Osteocyte (in vitro differentiated cells): ENCODE measurements around the gene ADAMTS6. TPM values are rescaled to one million over a fixed set of nuclear protein-coding genes. Genes with fewer than 3 reads are reported as not detected.
A peak's percentile ranks its signal among the peaks of the same experiment; 100 is the strongest.

Source experiments
- DNase-seq: peaks from one replicate; pipeline ENCODE4 v3.0.0; 2021; ENCODE audit warnings: mixed read lengths; ENCODE audit not compliant: unreplicated experiment; ENCODE audit errors: extremely low spot score
- H3K27ac Mint-ChIP-seq: one replicate; pipeline ENCODE4 v1.8.0; 2021; ENCODE audit warnings: mild to moderate bottlenecking, mixed read lengths; ENCODE audit not compliant: unreplicated experiment
- H3K27me3 Mint-ChIP-seq: one replicate; pipeline ENCODE4 v1.8.0; 2021; ENCODE audit warnings: mixed read lengths; ENCODE audit not compliant: unreplicated experiment
- H3K36me3 Mint-ChIP-seq: one replicate; pipeline ENCODE4 v1.8.0; 2021; ENCODE audit warnings: mixed read lengths; ENCODE audit not compliant: unreplicated experiment
- H3K4me1 Mint-ChIP-seq: one replicate; pipeline ENCODE4 v1.8.0; 2021; ENCODE audit warnings: mixed read lengths; ENCODE audit not compliant: unreplicated experiment
- H3K4me3 Mint-ChIP-seq: one replicate; pipeline ENCODE4 v1.8.0; 2021; ENCODE audit warnings: mild to moderate bottlenecking, moderate library complexity, mixed read lengths; ENCODE audit not compliant: unreplicated experiment
- H3K9me3 Mint-ChIP-seq: one replicate; pipeline ENCODE4 v1.8.0; 2021; ENCODE audit warnings: mixed read lengths; ENCODE audit not compliant: unreplicated experiment
- total RNA-seq: library from RNA; stranded (reverse); gene quantifications from 2 replicates; pipeline ENCODE4 v1.2.1, GENCODE V29; 2021
- TF ChIP-seq, protein P1 (sequence below): fragments of 200-600 bp; sonication (generic); IDR thresholded peaks from 2 replicates; pipeline ENCODE4 v1.5.0; 2021; ENCODE audit warnings: antibody characterized with exemption, mild to moderate bottlenecking, moderate library complexity

The ADAMTS6 gene
- total RNA-seq, 1 donor from 2014 or later, result 4.7 TPM

DNA sequence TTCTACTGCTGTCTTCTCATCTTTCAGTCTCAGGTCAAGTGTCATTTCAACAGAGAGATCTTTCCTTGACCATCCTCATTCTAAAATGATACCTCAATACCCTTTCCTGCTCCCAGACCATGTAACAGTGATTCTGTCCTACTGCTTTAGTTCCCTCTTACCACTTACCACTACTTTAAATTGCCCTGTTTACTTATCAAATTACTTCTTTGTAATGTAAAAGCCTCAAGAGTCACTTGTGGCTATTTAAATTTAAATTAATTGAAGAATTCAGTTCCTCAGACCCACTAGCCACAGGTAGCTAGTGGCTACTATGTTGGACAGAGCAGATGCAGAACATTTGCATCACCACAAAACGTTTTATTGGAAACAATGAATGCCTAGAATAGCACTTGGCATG, 217.3 kb downstream of the ADAMTS6 start:
- Mint-ChIP-seq H3K4me1 (peaks cover 15% of the 10 kb centered on the region), H3K27ac (no peak overlapping the region), H3K36me3 (peaks cover 2% of the 10 kb centered on the region), H3K9me3 (peaks cover 2% of the 10 kb centered on the region), H3K27me3 (no peaks in the 10 kb centered on the region), H3K4me3 (no peak overlapping the region)
- no peak for DNase-seq
- TF ChIP-seq, protein P1, sequence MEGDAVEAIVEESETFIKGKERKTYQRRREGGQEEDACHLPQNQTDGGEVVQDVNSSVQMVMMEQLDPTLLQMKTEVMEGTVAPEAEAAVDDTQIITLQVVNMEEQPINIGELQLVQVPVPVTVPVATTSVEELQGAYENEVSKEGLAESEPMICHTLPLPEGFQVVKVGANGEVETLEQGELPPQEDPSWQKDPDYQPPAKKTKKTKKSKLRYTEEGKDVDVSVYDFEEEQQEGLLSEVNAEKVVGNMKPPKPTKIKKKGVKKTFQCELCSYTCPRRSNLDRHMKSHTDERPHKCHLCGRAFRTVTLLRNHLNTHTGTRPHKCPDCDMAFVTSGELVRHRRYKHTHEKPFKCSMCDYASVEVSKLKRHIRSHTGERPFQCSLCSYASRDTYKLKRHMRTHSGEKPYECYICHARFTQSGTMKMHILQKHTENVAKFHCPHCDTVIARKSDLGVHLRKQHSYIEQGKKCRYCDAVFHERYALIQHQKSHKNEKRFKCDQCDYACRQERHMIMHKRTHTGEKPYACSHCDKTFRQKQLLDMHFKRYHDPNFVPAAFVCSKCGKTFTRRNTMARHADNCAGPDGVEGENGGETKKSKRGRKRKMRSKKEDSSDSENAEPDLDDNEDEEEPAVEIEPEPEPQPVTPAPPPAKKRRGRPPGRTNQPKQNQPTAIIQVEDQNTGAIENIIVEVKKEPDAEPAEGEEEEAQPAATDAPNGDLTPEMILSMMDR, result no peak

DNA sequence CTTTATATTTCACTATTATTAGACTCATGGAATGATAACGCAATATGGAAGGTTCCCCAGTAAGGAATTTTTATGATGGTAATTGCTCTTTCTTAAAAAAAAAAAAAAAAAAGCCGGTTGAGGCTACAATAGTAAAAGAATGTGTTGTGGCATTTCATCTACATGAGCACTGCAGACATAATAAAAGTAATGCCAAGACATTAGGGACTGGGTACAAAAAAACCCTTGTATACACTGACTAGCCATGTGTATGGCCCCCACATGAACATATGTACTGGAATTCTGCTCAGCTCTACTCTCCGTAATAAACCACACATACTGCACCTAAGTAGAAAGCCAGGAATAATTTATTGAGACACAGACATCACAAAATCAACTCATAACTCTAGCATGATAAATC, 218.4 kb downstream of the ADAMTS6 start:
- Mint-ChIP-seq H3K27ac (no peak overlapping the region), H3K4me1 (peaks cover 15% of the 10 kb centered on the region), H3K27me3 (no peaks in the 10 kb centered on the region), H3K4me3 (no peak overlapping the region), H3K9me3 (peaks cover 9% of the 10 kb centered on the region), H3K36me3 (peaks cover 6% of the 10 kb centered on the region)
- DNase-seq, result no peak
- TF ChIP-seq, protein P1, result no peak

DNA sequence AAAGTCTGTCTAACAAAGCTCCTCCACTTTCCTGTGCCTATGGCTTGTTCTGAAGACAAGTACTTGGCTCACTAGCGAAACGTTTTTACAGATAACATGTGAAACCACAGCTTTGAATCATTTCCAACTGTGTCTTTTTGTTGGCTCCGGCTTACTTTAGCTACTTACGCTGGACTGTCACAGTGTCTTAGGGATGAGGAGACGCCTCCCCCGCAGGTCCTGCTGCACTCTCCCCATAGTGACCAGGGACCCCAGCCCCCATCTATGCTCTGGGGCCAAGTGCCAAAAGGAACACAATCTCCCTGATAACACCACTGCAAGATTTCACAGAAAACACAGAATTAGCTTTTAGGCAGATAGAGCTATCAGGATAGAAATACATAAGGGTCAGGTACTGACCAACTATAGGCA, 219.1 kb downstream of the ADAMTS6 start:
- Mint-ChIP-seq H3K9me3 (peaks cover 12% of the 10 kb centered on the region), H3K4me3 (no peak overlapping the region), H3K27me3 (no peaks in the 10 kb centered on the region), H3K36me3 (peaks cover 10% of the 10 kb centered on the region), H3K4me1 (peaks cover 15% of the 10 kb centered on the region), H3K27ac (peak overlapping the region; percentile 68)
- no peak for DNase-seq
- TF ChIP-seq, protein P1, result no peak

DNA sequence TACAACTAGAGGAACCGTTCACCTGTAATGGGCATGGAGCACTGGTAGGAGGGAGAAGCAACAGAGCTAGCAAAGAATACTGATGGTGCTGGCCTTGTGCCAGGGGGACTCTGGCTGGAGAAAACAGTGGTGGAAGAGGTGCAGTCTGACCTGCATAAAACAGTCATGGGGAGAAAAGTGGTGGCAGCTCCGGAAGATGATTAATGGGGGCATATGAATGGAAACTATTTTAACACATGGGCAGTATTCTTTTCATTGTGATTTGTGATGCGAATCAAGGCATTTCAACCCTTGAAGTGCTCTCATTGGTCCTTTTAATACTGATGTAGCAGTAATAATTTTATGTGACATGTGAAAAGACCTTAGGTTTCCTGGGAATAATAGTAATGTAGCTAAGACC, 219.6 kb downstream of the ADAMTS6 start:
- H3K36me3 Mint-ChIP-seq, result peaks cover 10% of the 10 kb centered on the region
- TF ChIP-seq, protein P1, result no peak
- peaks cover 12% of the 10 kb centered on the region for H3K9me3 Mint-ChIP-seq
- H3K4me1 Mint-ChIP-seq, result peaks cover 15% of the 10 kb centered on the region
- no peak for DNase-seq
- H3K4me3 Mint-ChIP-seq, result no peak overlapping the region
- no peak overlapping the region for H3K27ac Mint-ChIP-seq
- no peaks in the 10 kb centered on the region for H3K27me3 Mint-ChIP-seq

DNA sequence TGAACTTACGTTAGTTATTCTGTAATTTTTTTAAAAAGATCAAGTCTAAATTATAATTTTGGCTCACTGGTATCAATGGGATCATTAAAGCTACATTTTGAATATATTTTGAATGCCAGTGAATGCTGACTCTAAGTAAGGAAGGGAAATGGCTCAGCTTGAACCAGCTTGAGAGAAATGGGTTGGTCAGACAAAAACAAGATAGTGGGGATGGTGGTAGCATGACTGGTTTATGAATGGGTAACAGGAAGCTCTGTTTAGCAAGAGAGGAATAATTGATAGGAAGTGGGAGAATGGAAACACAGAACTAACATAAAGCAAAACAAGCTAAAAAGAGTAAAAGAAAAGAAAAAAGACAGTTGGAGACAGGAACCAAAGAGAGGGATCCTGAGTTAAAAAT, 220.2 kb downstream of the ADAMTS6 start:
- TF ChIP-seq, protein P1, result no peak
- Mint-ChIP-seq H3K27me3 (no peaks in the 10 kb centered on the region), H3K9me3 (peaks cover 12% of the 10 kb centered on the region), H3K27ac (no peak overlapping the region), H3K4me1 (peaks cover 15% of the 10 kb centered on the region), H3K4me3 (no peak overlapping the region), H3K36me3 (peaks cover 10% of the 10 kb centered on the region)
- DNase-seq, result no peak
